GM18868 (cell line): ENCODE results near the gene NHLRC1.

Experiments used
- ATAC-seq: cut with Tn5 transposase; IDR thresholded peaks from one replicate; pipeline ENCODE4 v1.9.1; 2021; ENCODE audit warnings: mild to moderate bottlenecking, moderate library complexity; ENCODE audit not compliant: unreplicated experiment

Gene NHLRC1

GRCh38 chr6:18139935-18140621 is 17.6 kb upstream of the NHLRC1 start:
- no peak for ATAC-seq

GRCh38 chr6:18138906-18139305 is 16.4 kb upstream of the NHLRC1 start:
- no peak for ATAC-seq

GRCh38 chr6:18136260-18136659 is 13.8 kb upstream of the NHLRC1 start:
- ATAC-seq, result no peak

GRCh38 chr6:18135171-18135570 is 12.7 kb upstream of the NHLRC1 start:
- no peak for ATAC-seq

GRCh38 chr6:18132346-18132745 is 9.9 kb upstream of the NHLRC1 start:
- no peak for ATAC-seq

- ATAC-seq, result no peak
Observed at GRCh38 chr6:18126121-18126520, 3.6 kb upstream of the NHLRC1 start.

GRCh38 chr6:18121580-18122127 is 823 bp downstream of the NHLRC1 start:
- ATAC-seq, result no peak

GRCh38 chr6:18119236-18119635 is 3.2 kb downstream of the NHLRC1 start:
- no peak for ATAC-seq

- no peak for ATAC-seq
Observed at GRCh38 chr6:18118330-18118729, 4.1 kb downstream of the NHLRC1 start.

GRCh38 chr6:18117136-18117535 is 5.3 kb downstream of the NHLRC1 start:
- no peak for ATAC-seq

- no peak for ATAC-seq
Observed at GRCh38 chr6:18115356-18115755, 7.1 kb downstream of the NHLRC1 start.

GRCh38 chr6:18110162-18110561 is 12.3 kb downstream of the NHLRC1 start:
- no peak for ATAC-seq

GRCh38 chr6:18107061-18107460 is 15.4 kb downstream of the NHLRC1 start:
- ATAC-seq, result no peak

GRCh38 chr6:18102783-18103509 is 19.5 kb downstream of the NHLRC1 start:
- ATAC-seq, result no peak

- ATAC-seq, result no peak
Observed at GRCh38 chr6:18101873-18102272, 20.6 kb downstream of the NHLRC1 start.

- ATAC-seq, result no peak
Observed at GRCh38 chr6:18101271-18101670, 21.2 kb downstream of the NHLRC1 start.

- no peak for ATAC-seq
Observed at GRCh38 chr6:18100296-18100695, 22.2 kb downstream of the NHLRC1 start.

- no peak for ATAC-seq
Observed at GRCh38 chr6:18099511-18099910, 23.0 kb downstream of the NHLRC1 start.

- no peak for ATAC-seq
Observed at GRCh38 chr6:18096423-18096822, 26.1 kb downstream of the NHLRC1 start.

- ATAC-seq, result no peak
Observed at GRCh38 chr6:18091382-18091781, 31.1 kb downstream of the NHLRC1 start.

- ATAC-seq, result no peak
Observed at GRCh38 chr6:18090349-18090786, 32.1 kb downstream of the NHLRC1 start.
